NB4 (cell line): ENCODE measurements around the gene RHBDD2.
A peak's percentile ranks its signal among the peaks of the same experiment; 100 is the strongest.

ENCODE experiments used
- DNase-seq: peaks from one replicate; pipeline ENCODE4 v3.0.0; 2010; ENCODE audit warnings: low read depth
- H3K4me3 ChIP-seq: one replicate; pipeline ENCODE4 v1.5.1; 2011; ENCODE audit warnings: mild to moderate bottlenecking, low read depth, low read length, moderate library complexity
- CTCF ChIP-seq: IDR thresholded peaks from one replicate; pipeline ENCODE4 v1.5.1; 2012; ENCODE audit warnings: low read depth, low read length
- MYC ChIP-seq: IDR thresholded peaks from 2 replicates; pipeline ENCODE4 v1.6.1; 2011; ENCODE audit warnings: low read depth, low read length
- POLR2A ChIP-seq: IDR thresholded peaks from 2 replicates; pipeline ENCODE4 v1.6.1; 2011; ENCODE audit warnings: mild to moderate bottlenecking; ENCODE audit not compliant: insufficient read length; ENCODE audit errors: extremely low read depth
- TF ChIP-seq, protein P1 (sequence below): IDR thresholded peaks from 2 replicates; pipeline ENCODE4 v1.6.1; 2011; ENCODE audit warnings: low read depth, low read length

RHBDD2 gene

GRCh38 chr7:75915416-75916156 is 36.8 kb downstream of the RHBDD2 start:
- H3K4me3 ChIP-seq: peak overlapping the region; percentile 89
- peak; percentile 70 for DNase-seq
- TF ChIP-seq MYC: peak; percentile 24; the same call in 1 of the 2 replicates
- no peak for TF ChIP-seq CTCF

- TF ChIP-seq POLR2A: no peak
- TF ChIP-seq, protein P1, sequence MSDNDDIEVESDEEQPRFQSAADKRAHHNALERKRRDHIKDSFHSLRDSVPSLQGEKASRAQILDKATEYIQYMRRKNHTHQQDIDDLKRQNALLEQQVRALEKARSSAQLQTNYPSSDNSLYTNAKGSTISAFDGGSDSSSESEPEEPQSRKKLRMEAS: no peak
- no peak for TF ChIP-seq MYC
- TF ChIP-seq CTCF: no peak
- H3K4me3 ChIP-seq: peak overlapping the region; percentile 89
- DNase-seq: no peak
Observed at GRCh38 chr7:75916259-75916658, 37.4 kb downstream of the RHBDD2 start.

DNA sequence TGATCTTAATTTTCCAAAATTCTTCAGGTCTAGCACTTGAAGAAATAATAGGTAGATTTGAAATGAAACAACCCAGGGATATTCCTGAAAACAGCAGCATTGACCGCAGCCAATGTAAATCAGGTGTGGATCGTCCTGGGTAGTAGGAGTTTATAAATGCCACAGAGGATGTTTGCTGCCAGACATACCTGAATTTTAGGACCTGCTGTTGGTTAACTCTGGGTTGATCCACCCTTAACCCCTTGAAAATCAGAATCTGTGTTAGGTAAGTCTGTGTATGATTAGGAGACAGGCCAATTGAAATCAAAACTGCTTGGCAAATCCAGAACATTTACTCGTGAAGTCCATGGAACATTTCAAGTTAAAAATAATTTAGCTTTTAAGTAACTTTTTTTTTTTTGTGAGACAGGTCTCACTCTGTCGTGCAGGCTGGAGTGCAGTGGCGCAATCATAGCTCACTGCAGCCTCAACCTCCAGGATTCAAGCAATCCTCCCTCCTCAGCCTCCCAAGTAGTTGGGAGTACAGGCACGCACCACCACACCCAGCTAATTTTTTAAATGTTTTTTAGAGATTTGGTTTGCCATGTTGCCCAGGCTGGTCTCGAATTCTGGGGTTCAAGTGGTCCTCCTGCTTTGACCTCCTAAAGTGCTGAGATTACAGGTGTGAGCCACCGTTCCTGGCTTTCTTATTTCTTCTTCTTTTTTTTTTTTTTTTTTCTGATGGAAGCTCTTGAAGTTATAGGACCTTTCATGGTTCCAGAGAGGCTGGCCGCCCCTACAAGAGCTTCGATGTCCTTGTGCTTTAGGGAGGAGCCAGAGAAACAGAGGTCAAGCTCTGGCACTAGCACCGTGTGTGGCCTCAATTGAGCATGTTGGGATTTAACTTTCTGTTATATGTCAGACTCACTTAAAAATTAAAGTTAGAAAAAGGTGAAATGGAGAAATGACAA is 38.1 kb downstream of the RHBDD2 start:
- TF ChIP-seq CTCF: no peak
- no peak for TF ChIP-seq POLR2A
- TF ChIP-seq MYC: no peak
- TF ChIP-seq, protein P1: no peak
- DNase-seq: no peak
- no peak overlapping the region for H3K4me3 ChIP-seq

DNA sequence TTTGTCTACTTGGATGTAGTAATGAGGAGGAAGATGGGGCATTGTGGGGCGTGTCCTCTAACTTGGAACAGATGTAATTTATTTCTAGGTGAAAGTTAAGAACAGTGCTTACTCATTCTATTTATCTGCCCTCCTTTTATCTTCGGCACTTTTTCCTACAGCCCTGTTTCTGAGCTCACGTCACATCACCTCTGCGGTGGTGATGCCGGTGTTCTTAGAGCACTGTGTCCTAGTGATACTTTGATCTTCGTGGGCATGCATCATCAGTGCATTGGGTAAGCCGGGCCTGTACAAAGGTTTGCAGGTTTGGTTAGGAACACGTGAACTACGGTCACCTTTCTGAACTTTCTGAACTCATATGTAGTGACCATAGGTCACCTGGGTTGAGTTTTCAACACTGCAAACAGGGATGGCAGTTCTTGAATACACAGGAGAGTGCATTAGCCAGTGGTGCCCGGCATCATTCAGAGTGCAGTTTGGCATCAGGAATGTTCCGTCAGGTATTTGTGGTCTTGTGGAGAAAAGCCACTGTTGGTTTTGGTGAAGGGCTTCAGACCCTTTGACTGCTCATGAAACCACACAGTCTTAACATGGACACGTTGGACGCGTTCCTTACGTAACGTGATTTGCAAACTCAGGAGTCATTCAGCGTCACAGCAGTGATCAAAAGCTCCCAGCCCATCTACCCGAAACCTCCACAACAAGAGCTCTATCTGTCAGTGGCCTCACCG is 41.8 kb downstream of the RHBDD2 start:
- TF ChIP-seq MYC (no peak), POLR2A (no peak), CTCF (no peak)
- TF ChIP-seq, protein P1: no peak
- DNase-seq: no peak
- no peak overlapping the region for H3K4me3 ChIP-seq

DNA sequence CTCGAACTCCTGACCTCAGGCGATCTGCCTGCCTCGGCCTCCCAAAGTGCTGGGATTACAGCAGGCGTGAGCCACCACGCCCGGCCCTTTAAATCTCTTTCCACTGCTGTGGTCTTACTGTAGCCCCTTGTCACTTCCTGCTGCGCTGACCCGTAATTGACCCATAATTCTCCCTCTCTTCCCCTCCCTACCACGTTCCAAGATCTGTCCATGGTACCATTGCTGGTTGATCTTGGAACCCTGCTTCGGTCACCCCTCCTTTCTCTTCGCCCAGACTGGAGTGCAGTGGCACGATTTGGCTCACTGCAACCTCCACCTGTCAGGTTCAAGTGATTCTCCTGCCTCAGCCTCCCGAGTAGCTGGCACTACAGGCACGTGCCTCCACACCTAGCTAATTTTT is 42.6 kb downstream of the RHBDD2 start:
- TF ChIP-seq, protein P1: peak; percentile 39; the same call in 1 of the 2 replicates
- TF ChIP-seq CTCF (no peak), POLR2A (no peak), MYC (no peak)
- peak; percentile 53 for DNase-seq
- no peak overlapping the region for H3K4me3 ChIP-seq
